Stimulated activated CD8-positive, alpha-beta memory T cell treated with anti-CD3 and anti-CD28 coated beads, Interleukin-4, amount 100 ng/mL, for 24 hours (primary cell): ENCODE measurements around the gene SCGN.
A peak's percentile ranks its signal among the peaks of the same experiment; 100 is the strongest.

Experiments
- DNase-seq: peaks from one replicate; pipeline ENCODE4 v3.0.0-alpha.2; 2020; ENCODE audit warnings: low read depth

The SCGN gene, protein sequence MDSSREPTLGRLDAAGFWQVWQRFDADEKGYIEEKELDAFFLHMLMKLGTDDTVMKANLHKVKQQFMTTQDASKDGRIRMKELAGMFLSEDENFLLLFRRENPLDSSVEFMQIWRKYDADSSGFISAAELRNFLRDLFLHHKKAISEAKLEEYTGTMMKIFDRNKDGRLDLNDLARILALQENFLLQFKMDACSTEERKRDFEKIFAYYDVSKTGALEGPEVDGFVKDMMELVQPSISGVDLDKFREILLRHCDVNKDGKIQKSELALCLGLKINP

DNA sequence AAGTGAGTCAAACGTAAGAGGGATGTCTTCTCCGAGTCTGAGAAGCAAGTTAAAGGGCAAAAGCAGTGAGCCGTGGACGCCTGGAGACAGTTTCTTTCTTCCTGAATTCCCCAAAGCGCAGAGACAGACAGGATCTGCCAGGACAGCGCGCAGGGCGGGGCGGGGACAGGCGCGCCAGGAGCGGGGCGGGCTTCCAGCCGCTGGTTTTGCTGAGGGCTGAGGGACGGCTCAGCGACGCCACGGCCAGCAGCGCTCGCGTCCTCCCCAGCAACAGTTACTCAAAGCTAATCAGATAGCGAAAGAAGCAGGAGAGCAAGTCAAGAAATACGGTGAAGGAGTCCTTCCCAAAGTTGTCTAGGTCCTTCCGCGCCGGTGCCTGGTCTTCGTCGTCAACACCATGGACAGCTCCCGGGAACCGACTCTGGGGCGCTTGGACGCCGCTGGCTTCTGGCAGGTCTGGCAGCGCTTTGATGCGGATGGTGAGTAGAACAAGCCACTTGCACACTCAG lies at the start of gene SCGN:
TSS of gene SCGN (plus strand) at position 209 of the 509 bp plus-strand sequence. CDS start at position 398, 189 bp downstream.
- DNase-seq = peak; percentile 23

DNA sequence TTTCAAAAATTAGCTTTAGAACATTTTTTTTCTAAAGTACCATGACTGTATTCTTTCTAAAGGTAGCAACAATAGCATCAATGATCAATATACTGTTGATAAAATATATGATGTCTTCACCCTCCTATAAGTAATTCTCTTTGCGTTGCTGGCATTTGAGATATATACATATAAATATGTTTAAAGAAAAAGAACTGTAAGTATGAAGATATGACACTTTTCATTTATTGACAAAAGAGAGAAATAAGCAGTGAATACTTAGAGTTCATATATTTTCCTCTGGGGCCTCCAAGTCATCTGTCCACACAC lies 49.4 kb upstream of the SCGN start:
- DNase-seq = no peak

DNA sequence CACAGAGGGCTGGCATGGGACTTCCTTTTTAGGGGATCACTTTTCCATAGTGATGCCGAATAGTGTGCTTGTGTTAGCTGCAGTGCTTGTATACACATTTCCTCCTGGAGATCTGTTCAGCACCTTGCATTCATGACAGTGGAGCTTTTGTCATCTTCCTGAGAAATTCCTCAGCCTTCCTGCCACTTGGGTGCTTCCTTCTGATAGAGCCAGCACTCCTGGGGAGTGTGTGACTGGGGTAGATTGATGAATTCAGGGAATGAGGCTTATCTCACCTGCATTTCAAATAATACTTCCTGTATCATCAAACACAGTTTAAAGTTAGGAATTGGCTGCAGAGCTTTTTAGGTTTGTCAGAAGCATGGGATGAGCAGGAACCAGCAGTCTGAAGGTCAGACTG lies 48.8 kb upstream of the SCGN start:
- DNase-seq = no peak

DNA sequence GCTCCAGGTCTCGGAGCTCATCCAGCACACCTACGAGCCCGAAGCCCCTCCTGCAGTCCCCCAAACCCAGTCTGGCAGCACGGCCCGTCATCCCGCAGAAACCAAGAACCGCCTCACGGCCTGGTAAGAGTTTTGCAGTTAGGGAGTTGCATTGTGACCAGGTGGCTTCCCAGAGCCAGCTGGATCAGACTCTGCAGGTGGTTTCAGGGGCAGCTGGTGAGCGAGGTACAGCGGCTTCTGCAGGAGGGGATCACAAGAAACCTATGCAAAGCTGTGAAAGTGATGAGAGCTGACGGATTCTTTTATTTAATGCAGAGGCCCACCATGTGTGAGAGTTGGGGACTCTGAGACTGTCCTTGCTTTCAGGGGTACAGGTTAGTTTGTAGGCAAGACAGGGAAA lies 45.9 kb upstream of the SCGN start:
- no peak for DNase-seq

DNA sequence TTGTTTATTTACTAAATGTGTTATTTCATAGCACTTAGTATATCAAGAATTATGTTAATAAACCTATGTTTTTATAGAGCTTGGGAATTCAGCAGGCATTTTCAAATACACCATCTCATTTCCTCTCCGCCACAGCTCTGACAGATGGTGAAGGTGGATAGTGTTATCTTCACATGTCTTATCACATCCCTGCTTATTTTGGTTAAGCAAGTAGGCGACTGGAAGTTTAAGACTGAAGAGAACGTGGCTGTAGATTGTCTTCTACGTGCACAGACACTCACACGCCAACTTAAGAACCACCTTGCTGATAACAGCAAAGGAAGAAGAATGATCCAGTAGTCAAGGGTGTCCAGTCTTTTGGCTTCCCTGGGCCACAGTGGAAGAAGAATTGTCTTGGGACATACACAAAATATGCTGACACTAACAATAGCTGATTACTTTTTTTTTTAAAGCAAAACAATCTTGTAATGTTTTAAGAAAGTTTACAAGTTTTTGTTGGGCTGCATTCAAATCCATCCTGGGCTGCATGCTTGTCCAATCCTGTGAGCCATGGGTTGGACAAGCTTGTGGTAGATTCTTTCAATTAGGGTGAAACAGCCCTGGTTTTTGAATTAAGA lies 43.3 kb upstream of the SCGN start:
- no peak for DNase-seq

DNA sequence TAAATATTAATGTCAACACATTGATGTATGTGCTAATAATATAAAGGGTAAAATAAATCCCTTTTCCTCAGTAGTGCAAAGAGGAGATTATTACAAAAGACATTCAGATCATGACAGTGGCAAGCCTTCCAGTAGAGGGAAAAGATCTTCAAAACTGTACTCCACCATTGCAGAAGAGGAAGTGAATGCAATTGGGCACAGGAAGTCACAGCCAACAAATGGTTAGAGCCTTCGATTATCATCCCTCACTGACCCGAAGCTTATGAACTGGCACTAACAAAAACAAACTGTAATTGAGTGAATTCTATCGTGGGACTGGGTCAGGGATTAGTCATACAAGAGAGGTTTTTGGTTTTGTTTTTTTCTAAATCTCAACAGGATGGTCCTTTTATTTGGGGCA lies 39.3 kb upstream of the SCGN start:
- DNase-seq = no peak

DNA sequence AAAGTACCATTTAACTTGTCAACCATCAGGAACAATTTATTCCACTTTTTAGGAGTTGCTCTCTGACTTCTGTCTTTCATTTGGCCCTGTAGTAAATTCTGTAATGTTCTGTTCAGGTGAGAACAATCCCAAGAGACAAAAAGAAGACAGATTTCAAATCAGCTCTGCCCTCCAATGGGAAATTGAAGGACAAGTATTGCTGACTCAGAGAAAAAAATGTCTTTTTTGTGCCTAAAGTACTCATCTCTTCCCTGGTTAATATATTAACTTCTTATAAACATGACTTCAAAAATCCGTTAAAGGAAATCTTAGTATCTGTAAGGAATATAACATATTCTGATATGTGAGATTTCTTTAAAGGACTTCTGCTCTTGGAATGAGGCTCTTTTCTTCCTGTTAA lies 38.6 kb upstream of the SCGN start:
- no peak for DNase-seq

GRCh38 chr6:25614052-25614451 lies 38.0 kb upstream of the SCGN start:
- no peak for DNase-seq

- DNase-seq = no peak
These were observed 36.5 kb upstream of the SCGN start for GRCh38 chr6:25615471-25615870.

DNA sequence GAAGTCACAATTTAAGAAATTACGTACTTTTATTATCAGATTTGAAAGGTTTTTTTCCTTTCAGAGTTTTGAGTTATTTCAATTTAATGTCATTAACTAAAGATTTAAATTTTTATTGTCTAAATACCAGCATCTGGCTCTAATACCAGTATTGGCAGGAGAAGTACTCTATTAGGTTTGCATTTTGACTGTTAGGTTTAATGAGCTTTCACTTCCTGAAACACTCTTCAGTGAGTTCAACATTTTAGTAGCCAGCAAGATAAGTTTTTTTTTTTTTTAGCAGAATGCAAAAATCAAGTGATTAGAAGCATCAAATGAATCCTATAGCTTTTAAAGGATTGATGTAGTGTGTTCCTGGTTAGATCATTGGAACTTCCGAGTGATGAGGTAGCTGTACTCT lies 34.0 kb upstream of the SCGN start:
- no peak for DNase-seq

GRCh38 chr6:25619217-25619616 lies 32.8 kb upstream of the SCGN start:
- no peak for DNase-seq

DNA sequence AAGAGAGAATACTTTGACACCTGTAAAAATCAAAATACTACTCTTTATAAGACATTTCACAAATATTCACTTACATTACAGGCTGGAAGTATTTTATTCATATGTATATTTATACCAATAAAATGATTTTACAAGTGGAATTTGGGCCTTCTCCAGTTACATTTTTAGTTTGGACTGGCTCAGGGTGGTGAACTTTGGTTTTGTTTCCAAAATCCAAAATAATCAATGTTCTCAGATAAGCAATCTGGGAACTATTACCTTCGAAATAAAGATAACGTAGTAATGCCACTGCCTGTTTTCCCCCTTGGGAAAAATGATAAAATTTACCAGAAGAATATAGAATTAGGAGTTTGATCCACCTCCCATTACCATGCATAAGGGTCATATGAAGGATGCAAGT lies 31.6 kb upstream of the SCGN start:
- DNase-seq = no peak

GRCh38 chr6:25623065-25623464 lies 28.9 kb upstream of the SCGN start:
- no peak for DNase-seq

- DNase-seq = no peak
These were observed 28.1 kb upstream of the SCGN start for GRCh38 chr6:25623879-25624278.

DNA sequence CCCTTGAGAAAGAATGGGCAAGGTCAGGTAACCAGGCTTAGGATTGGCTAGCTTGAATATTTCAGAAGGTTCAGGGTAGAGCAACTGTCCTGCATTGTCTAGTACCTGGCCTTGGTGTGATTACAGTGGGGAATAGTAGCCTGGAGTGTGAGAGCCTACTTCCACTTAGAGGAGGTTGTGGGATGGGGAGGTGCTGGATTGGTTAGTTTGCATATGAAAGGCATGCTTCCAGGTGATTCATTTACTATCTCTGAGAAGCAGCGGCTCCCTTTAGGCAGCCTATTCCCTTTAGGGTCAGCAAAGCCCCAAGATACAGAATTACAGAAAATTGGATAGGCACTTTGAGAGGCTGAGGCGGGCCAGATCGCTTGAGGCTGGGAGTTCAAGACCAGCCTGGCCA lies 25.0 kb upstream of the SCGN start:
- DNase-seq = no peak

- DNase-seq = no peak
These were observed 23.4 kb upstream of the SCGN start for GRCh38 chr6:25628471-25629197.

DNA sequence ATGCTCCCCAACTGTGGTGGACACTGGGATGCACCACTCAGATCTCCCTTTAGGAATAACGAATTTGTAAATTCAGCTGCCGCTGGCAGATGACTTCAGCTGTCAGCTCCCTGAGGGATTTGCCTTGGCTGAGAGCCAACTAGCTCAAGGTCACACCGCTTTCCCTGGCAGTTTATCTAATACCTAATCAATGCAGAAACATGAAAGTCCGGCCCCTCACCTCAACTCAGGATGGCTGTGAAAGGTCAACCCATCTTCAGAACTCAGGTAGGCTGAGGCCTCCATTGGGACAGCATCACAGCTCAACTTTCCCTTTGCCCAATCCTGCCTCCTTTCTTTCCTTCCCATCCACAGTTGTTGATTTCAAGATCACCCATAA lies 22.8 kb upstream of the SCGN start:
- DNase-seq = no peak

- DNase-seq = no peak
These were observed 21.3 kb upstream of the SCGN start for GRCh38 chr6:25630508-25631278.

DNA sequence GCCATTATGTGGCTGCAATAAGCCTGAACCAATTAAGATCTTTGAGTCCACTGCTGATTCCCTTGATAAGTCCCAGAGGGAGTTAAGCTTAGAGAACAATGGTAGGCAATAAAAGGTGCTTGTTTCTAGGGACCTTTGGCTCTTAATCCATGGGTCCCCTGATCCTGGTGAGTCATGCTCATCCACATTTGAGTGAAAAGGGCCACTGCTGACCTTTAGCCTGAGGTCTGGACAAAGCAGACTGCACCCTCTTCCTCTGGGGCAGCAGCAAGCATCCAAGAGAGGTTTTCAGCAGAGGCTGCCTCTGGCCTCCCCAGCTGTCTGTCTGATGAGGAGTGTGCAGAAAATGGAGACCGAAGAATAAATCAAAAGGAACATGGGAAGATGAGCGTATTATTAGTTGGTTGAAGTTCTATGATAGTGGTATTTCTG lies 16.1 kb upstream of the SCGN start:
- no peak for DNase-seq

- no peak for DNase-seq
These were observed 14.8 kb upstream of the SCGN start for GRCh38 chr6:25637211-25637610.

DNA sequence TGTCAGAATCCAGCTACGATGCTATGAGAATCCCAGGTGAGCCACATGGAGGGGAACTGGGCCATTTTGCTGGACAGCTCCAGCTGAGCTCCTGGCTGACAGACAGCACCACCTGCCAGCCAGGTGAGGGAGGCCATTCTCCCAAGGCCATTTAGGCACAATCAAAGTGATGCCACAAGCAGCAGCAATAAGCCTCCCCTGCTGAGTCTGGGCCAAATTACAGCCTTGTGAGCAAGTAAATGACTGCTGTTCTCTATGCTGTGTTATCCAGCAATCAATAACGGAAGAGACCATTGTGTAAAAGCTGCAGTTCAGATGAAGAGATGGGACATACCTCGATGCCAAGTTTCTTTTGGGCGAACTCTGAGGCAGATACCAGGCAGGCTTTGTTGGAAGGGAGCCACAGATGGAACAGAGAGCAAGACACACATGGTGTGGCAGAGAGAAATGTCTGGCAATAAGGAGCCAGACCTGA lies 14.0 kb upstream of the SCGN start:
- no peak for DNase-seq

GRCh38 chr6:25639653-25640052 lies 12.4 kb upstream of the SCGN start:
- no peak for DNase-seq

GRCh38 chr6:25640446-25640845 lies 11.6 kb upstream of the SCGN start:
- no peak for DNase-seq
